Fibroblast of peridontal ligament (primary cell): ENCODE measurements around the gene RCBTB2.
A peak's percentile ranks its signal among the peaks of the same experiment; 100 is the strongest.
"Not testable (repeated sequence)": the region's sequence is repeated elsewhere in the genome, so short reads cannot be mapped to it uniquely, and the experiment has no call there.

Source experiments
- DNase-seq: peaks from one replicate; pipeline ENCODE4 v3.0.0-alpha.2; 2010; ENCODE audit errors: extremely low read depth

RCBTB2 gene

GRCh38 chr13:48532506-48533499 lies at the start of gene RCBTB2:
RCBTB2 (minus strand) TSS chr13:48533080; CDS start chr13:48521939, 11,141 bp downstream.
- DNase-seq, result peak; percentile 97

GRCh38 chr13:48582084-48582483 lies 49.2 kb upstream of the RCBTB2 start:
- DNase-seq, result no peak

- peak; percentile 34 for DNase-seq
These were observed 48.0 kb upstream of the RCBTB2 start for GRCh38 chr13:48580896-48581295.

- peak; percentile 85 for DNase-seq
These were observed 47.4 kb upstream of the RCBTB2 start for GRCh38 chr13:48580185-48580803.

- DNase-seq, result not testable (repeated sequence)
These were observed 47.0 kb upstream of the RCBTB2 start for GRCh38 chr13:48579919-48580180.

- no peak for DNase-seq
These were observed 46.5 kb upstream of the RCBTB2 start for GRCh38 chr13:48579165-48579918.

- DNase-seq, result no peak
These were observed 45.8 kb upstream of the RCBTB2 start for GRCh38 chr13:48578516-48579164.

- no peak for DNase-seq
These were observed 43.6 kb upstream of the RCBTB2 start for GRCh38 chr13:48576448-48577010.

- no peak for DNase-seq
These were observed 42.2 kb upstream of the RCBTB2 start for GRCh38 chr13:48575031-48575430.

GRCh38 chr13:48574041-48574796 lies 41.3 kb upstream of the RCBTB2 start:
- DNase-seq, result no peak

- no peak for DNase-seq
These were observed 40.5 kb upstream of the RCBTB2 start for GRCh38 chr13:48573213-48574007.

GRCh38 chr13:48571126-48571913 lies 38.4 kb upstream of the RCBTB2 start:
- peak; percentile 93 for DNase-seq

GRCh38 chr13:48570216-48570828 lies 37.4 kb upstream of the RCBTB2 start:
- no peak for DNase-seq

- no peak for DNase-seq
These were observed 36.3 kb upstream of the RCBTB2 start for GRCh38 chr13:48569104-48569666.

- DNase-seq, result no peak
These were observed 35.7 kb upstream of the RCBTB2 start for GRCh38 chr13:48568370-48569103.

- peak; percentile 67 for DNase-seq
These were observed 34.9 kb upstream of the RCBTB2 start for GRCh38 chr13:48567515-48568369.

GRCh38 chr13:48564056-48564455 lies 31.2 kb upstream of the RCBTB2 start:
- peak; percentile 51 for DNase-seq
